HepG2 (cell line): ENCODE results near the gene SPATC1L. TPM values are rescaled to one million over a fixed set of nuclear protein-coding genes. Genes with fewer than 3 reads are reported as not detected.

Experiments
- ATAC-seq: fragments of 200-7000 bp; cut with Tn5 transposase; 3 replicates; pipeline ENCODE4 v1.9.1; 2020; ENCODE audit warnings: mild to moderate bottlenecking, moderate library complexity
- BruUV-seq: library from RNA; stranded (reverse); fragments of 400-500 nt; replicated peaks from 2 replicates; lab custom pipeline; 2021; lab: Mats Ljungman, UMichigan
- CTCF ChIA-PET: fragments of 300-600 bp; formaldehyde crosslinking; extraction: SDS; loops from one replicate; lab custom pipeline; 2021; ENCODE audit warnings: low total read pairs, inconsistent platforms, low intra/inter-chr PET ratio; lab: Yijun Ruan, JAX
- POLR2A ChIA-PET: fragments of 350-600 bp; sonication (Branson Sonifier 250); formaldehyde crosslinking; loops from one replicate; lab custom pipeline; 2020; ENCODE audit warnings: antibody characterized with exemption, inconsistent platforms; lab: Yijun Ruan, JAX
- DNase-seq: peaks from one replicate; pipeline ENCODE4 v3.0.0-alpha.2; 2015; ENCODE audit warnings: low spot score
- FAIRE-seq: peaks from 3 replicates; lab custom pipeline; 2011; peaks lifted over from hg19 to GRCh38; lab: Jason Lieb, UNC
- H2AFZ ChIP-seq: one replicate; pipeline ENCODE4 v1.6.1; 2011; ENCODE audit warnings: low read length, inconsistent platforms
- H3K27ac ChIP-seq: fragments of 300-600 bp; 3 replicates; pipeline ENCODE4 v1.8.0; 2011; ENCODE audit warnings: mixed run types, mild to moderate bottlenecking, mixed read lengths, low read length, inconsistent platforms; ENCODE audit not compliant: insufficient read depth; ENCODE audit errors: extremely low read length
- H3K27me3 ChIP-seq, 2 experiments: fragments of 200-600 bp in 1 of 2; 2 replicates in 1 of 2; 3 replicates in 1 of 2; pipeline versions ENCODE4 v1.6.0 to v1.8.0; 2011; ENCODE audit warnings: low read length in 2 of 2, mild to moderate bottlenecking in 2 of 2, moderate library complexity in 2 of 2, inconsistent platforms in 1 of 2; ENCODE audit not compliant: insufficient read depth in 2 of 2, control insufficient read depth in 1 of 2
- H3K36me3 ChIP-seq, 2 experiments: fragments of 200-600 bp in 1 of 2; replicated peaks in 1 of 2; 2 replicates in 1 of 2; 3 replicates in 1 of 2; pipeline versions ENCODE4 v1.5.1 to v1.8.0; 2011; ENCODE audit warnings: low read length in 2 of 2, inconsistent platforms in 1 of 2; ENCODE audit not compliant: insufficient read depth in 2 of 2, control insufficient read depth in 1 of 2
- H3K4me1 ChIP-seq: 2 replicates; pipeline ENCODE4 v1.5.1; 2012; ENCODE audit warnings: low read length, inconsistent platforms; ENCODE audit not compliant: insufficient read depth
- H3K4me2 ChIP-seq: 2 replicates; pipeline ENCODE4 v1.6.0; 2011; ENCODE audit warnings: low read depth, low read length, inconsistent platforms
- H3K4me3 ChIP-seq, 3 experiments: fragments of 200-600 bp in 1 of 3; sonication (generic), shearing (Covaris generic) in 1 of 3; replicated peaks in 1 of 3; 2 replicates each; pipeline ENCODE4 v1.5.1; 2011 to 2016; ENCODE audit warnings: low read length in 3 of 3, inconsistent platforms in 2 of 3, low read depth in 2 of 3, mild to moderate bottlenecking in 2 of 3, control low read depth in 1 of 3, mixed read lengths in 1 of 3; ENCODE audit not compliant: insufficient read depth in 1 of 3
- H3K79me2 ChIP-seq: one replicate; pipeline ENCODE4 v1.6.1; 2011; ENCODE audit warnings: low read length, inconsistent platforms; ENCODE audit not compliant: insufficient read depth
- H3K9ac ChIP-seq: 2 replicates; pipeline ENCODE4 v1.6.0; 2011; ENCODE audit warnings: mild to moderate bottlenecking, low read depth, low read length, inconsistent platforms; ENCODE audit not compliant: insufficient read depth
- H3K9me3 ChIP-seq: 2 replicates; pipeline ENCODE4 v1.5.1; 2012; ENCODE audit warnings: mild to moderate bottlenecking, low read length
- H4K20me1 ChIP-seq: 2 replicates; pipeline ENCODE4 v1.6.0; 2011; ENCODE audit warnings: inconsistent platforms, mild to moderate bottlenecking, low read length, moderate library complexity; ENCODE audit not compliant: insufficient read depth
- CREB1 ChIP-seq, 2 experiments: fragments of 450-650 bp in 1 of 2; IDR thresholded peaks; 2 replicates each; pipeline ENCODE4 v1.6.1; 2016 to 2017; ENCODE audit warnings: control low read depth in 1 of 2, mild to moderate bottlenecking in 1 of 2, missing compliant biosample characterization in 1 of 2, missing genetic modification characterization in 1 of 2
- ETV5 ChIP-seq: IDR thresholded peaks from 2 replicates; pipeline ENCODE4 v1.6.1; 2018; ENCODE audit warnings: missing biosample characterization, missing genetic modification reagents, inconsistent platforms, borderline replicate concordance
- HMG20A ChIP-seq: IDR thresholded peaks from 2 replicates; pipeline ENCODE4 v1.6.1; 2016; ENCODE audit warnings: borderline replicate concordance
- KDM1A ChIP-seq: IDR thresholded peaks from 2 replicates; pipeline ENCODE4 v1.6.1; 2016; ENCODE audit warnings: missing compliant biosample characterization
- MEF2D ChIP-seq: sonication (generic); formaldehyde crosslinking; IDR thresholded peaks from 2 replicates; pipeline ENCODE4 v1.5.1; 2020; ENCODE audit warnings: mild to moderate bottlenecking, missing genetic modification reagents
- MTA3 ChIP-seq: sonication (generic); formaldehyde crosslinking; IDR thresholded peaks from 2 replicates; pipeline ENCODE4 v1.4.0; 2020; ENCODE audit warnings: missing genetic modification reagents
- STAT6 ChIP-seq: sonication (generic); formaldehyde crosslinking; IDR thresholded peaks from 2 replicates; pipeline ENCODE4 v1.4.0; 2020; ENCODE audit warnings: missing genetic modification reagents, mild to moderate bottlenecking, borderline replicate concordance
- TFE3 ChIP-seq: IDR thresholded peaks from 2 replicates; pipeline ENCODE4 v1.6.1; 2016
- ZBTB33 ChIP-seq: sonication (generic); formaldehyde crosslinking; IDR thresholded peaks from 2 replicates; pipeline ENCODE4 v1.4.0; 2020; ENCODE audit warnings: missing genetic modification reagents
- ZBTB38 ChIP-seq: sonication (generic); formaldehyde crosslinking; IDR thresholded peaks from 2 replicates; pipeline ENCODE4 v1.5.1; 2020; ENCODE audit warnings: mild to moderate bottlenecking, missing genetic modification reagents
- ZFP36 ChIP-seq: fragments of 150-350 bp; IDR thresholded peaks from 2 replicates; pipeline ENCODE4 v1.6.1; 2018; ENCODE audit warnings: borderline replicate concordance, low read length, low read depth; ENCODE audit not compliant: partially characterized antibody
- ZNF280B ChIP-seq: sonication (generic); formaldehyde crosslinking; IDR thresholded peaks from 2 replicates; pipeline ENCODE4 v1.5.0; 2020; ENCODE audit warnings: missing genetic modification reagents, mild to moderate bottlenecking, borderline replicate concordance
- ZNF891 ChIP-seq: sonication (generic); formaldehyde crosslinking; IDR thresholded peaks from 2 replicates; pipeline ENCODE4 v1.5.0; 2020; ENCODE audit warnings: mild to moderate bottlenecking, missing genetic modification reagents
- ZSCAN20 ChIP-seq: sonication (generic); formaldehyde crosslinking; IDR thresholded peaks from 2 replicates; pipeline ENCODE4 v1.4.0; 2020; ENCODE audit warnings: missing genetic modification reagents, mild to moderate bottlenecking, borderline replicate concordance
- WGBS: methylation state at CpG from one replicate; pipeline ENCODE4 v1.1.6; 2017; ENCODE audit warnings: low lambda C conversion rate; 5-methylcytosine and 5-hydroxymethylcytosine counted together
- in situ Hi-C: cut with HindIII; loops from 2 replicates; pipeline ENCODE4 v1.10.0; 2017; ENCODE audit warnings: low pct_unique_long_range_greater_than_20kb; ENCODE audit not compliant: extremely low pct_ligation_motif_present
- intact Hi-C: fragments of 100-400 bp; cut with micrococcal nuclease; formaldehyde crosslinking; loops from one replicate; pipeline ENCODE4 v1.10.0; 2022; ENCODE audit not compliant: unreplicated experiment
- polyA plus RNA-seq, 8 experiments: library from polyadenylated mRNA; depleted of rRNA in 3 of 8; stranded (reverse) in 7 of 8; unstranded in 1 of 8; fragments of >200 nt; fragmentation: Illumina TruSeq in 4 of 8; extraction: Trizol in 4 of 8; gene quantifications; 2 replicates each; pipeline versions ENCODE4 v1.2.1 to v1.2.3, GENCODE V29; 2011 to 2016; ENCODE audit warnings: low read depth in 4 of 8, missing spikeins in 1 of 8, mixed read lengths in 1 of 8; ENCODE audit not compliant: insufficient read depth in 1 of 8
- total RNA-seq, 5 experiments: library from RNA; depleted of rRNA; stranded (reverse); fragments of >200 nt; fragmentation: Illumina TruSeq; extraction: Trizol; gene quantifications; 2 replicates each; pipeline ENCODE4 v1.2.3, GENCODE V29; 2016; ENCODE audit warnings: low read depth in 1 of 5

Gene SPATC1L
- total and polyA plus RNA-seq, 2 of the 13 experiments (the other 11 are each of a cell fraction or from before 2014, with no cell fraction given) = 1.4 to 3.3 TPM

- ChIA-PET POLR2A (no interaction called here), CTCF (no interaction called here)
- intact Hi-C loops (no loop called here), in situ Hi-C loops (no loop called here)
- Histone ChIP-seq H3K27ac (no peak overlapping the region), H3K4me3 (peak overlapping the region in 2 of 3 experiments; percentile 20 to 37; a peak in 2 of 6 replicates), H3K36me3 (0 out of 5 replicates have a peak, but pooled peaks cover 0 to 2% of the 10 kb centered on the region in 2 experiments), H2AFZ (no peak overlapping the region), H3K9ac (no peak overlapping the region), H3K4me2 (peak overlapping the region; percentile 49), H3K4me1 (peaks cover 20% of the 10 kb centered on the region), H3K27me3 (no peaks in the 10 kb centered on the region; a peak in 1 of 5 replicates), H4K20me1 (0 out of 2 replicates have a peak, but pooled peaks cover 2% of the 10 kb centered on the region), H3K79me2 (no peaks in the 10 kb centered on the region), H3K9me3 (no peaks in the 10 kb centered on the region)
- 76% methylated on average over 23 of the region's 44 CpGs for WGBS
- ATAC-seq = peak; percentile 10
- no TSS peak for BruUV-seq
- no peak for DNase-seq
- no peak for FAIRE-seq
- TF ChIP-seq ZBTB33 (CRISPR knock-in tag) (peak; percentile 73; the same call in 1 of the 2 replicates), ZFP36 (no peak), HMG20A (CRISPR knock-in tag) (no peak), STAT6 (no peak), CREB1 (IDR thresholded peaks at IDR 0.05) (peak; percentile 10; the same call in 1 of the 2 replicates), CREB1 (CRISPR knock-in tag; IDR thresholded peaks at IDR 0.05) (no peak), ZSCAN20 (CRISPR knock-in tag) (no peak), ZNF891 (CRISPR knock-in tag) (0 out of 2 replicates have a peak, but pooled peaks have one; percentile 32), ZBTB38 (CRISPR knock-in tag) (peak; percentile 18; the same call in 1 of the 2 replicates), TFE3 (CRISPR knock-in tag) (no peak), MEF2D (CRISPR knock-in tag) (0 out of 2 replicates have a peak, but pooled peaks have one; percentile 18), KDM1A (CRISPR knock-in tag) (no peak), ZNF280B (CRISPR knock-in tag) (0 out of 2 replicates have a peak, but pooled peaks have one; percentile 61), MTA3 (no peak), ETV5 (no peak)
These were observed 1.5 kb downstream of the SPATC1L start for GRCh38 chr21:46182548-46183336.
